HG02884 (cell line): ENCODE data around the gene GSE1.
"Not testable (repeated sequence)": the region's sequence is repeated elsewhere in the genome, so short reads cannot be mapped to it uniquely, and the experiment has no call there.

Source experiments
- ATAC-seq: cut with Tn5 transposase; IDR thresholded peaks from one replicate; pipeline ENCODE4 v1.9.1; 2021; ENCODE audit warnings: mild to moderate bottlenecking, moderate library complexity; ENCODE audit not compliant: unreplicated experiment

Gene GSE1

DNA sequence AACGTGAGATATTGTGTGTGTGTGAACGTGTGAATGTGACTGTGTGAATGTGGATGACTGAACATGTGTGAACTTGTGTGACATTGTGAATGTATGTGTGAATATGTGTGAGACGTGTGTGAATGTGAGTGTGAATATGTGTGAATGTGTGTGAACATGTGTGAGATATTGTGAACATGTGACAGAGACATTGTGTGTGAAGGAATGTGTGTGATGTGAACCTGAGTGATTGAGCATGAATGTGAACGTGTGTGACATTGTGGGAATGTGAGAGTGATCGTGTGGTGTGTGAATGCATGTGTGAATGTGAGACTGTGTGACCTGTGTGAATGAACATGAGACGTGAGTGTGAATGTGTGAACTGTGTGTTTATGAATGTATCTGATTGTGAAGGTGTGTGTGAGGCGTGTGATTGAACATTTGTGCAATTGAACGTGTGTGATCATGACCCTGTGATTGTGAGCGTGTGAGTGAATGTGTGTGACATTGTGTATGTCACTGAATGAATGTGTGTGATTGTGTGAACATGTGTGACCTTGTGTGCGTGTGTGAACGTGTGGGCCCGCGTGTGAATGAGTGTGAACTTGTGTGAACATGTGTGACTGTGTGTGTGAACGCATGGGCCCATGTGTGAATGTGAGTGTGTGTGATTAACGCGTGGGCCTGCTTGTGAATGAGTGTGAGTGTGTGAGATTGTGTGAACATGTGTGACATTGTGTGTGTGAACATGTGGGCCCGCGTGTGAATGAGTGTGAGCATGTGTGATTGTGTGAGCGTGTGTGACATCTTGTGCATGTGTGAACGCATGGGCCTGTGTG lies 23.2 kb upstream of the GSE1 start:
- no peak for ATAC-seq

DNA sequence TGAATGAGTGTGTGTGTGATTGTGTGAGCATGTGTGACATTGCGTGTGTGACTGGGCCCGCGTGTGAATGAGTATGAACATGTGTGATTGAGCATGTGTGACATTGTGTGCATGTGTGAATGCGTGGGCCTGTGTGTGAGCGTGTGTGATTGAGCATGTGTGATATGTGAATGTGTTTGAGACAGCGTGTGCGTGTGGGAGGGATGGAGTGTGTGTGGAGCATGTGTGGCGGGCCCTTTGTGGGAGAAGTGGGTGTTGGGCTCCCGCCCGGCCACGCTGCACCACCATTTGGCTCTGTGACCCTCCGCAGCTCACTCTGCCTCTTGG lies 22.7 kb upstream of the GSE1 start:
- ATAC-seq: no peak

DNA sequence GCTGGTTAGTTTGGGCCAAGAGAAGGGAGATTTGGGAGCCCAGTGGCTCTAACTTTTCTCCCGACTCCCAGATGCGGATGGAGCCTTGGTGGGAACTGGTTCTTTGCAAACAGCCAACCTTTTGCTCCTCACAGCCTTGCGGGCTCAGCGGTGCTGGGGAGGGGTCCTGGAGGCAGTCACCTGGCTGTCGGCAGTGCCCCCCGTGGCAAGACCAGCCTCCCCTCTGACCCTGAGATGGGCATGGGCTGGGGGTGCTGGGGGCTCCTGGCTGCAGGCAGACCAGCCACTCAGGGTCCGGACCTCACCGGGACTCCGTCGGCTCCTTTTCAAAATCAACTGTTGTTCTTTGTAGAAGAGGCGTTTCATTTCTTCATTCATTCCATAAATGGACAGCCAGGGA lies 21.7 kb upstream of the GSE1 start:
- ATAC-seq: no peak

DNA sequence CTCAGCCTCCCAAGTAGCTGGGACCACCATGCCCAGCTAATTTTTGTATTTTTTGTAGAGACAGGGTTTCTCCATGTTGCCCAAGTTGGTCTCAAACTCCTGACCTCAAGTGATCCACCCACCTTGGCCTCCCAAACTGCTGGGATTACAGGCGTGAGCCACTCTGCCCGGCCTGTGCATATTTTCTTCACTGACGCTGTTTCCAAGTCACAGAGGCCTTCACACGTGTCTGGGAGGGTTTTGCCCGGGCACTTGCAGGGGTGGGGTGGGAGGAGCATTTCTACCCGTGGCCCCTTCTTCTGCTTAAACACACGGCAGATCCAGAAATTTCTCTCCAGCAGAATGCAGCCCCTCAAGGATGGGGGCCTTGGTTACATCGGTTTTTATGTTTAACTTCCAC lies 20.8 kb upstream of the GSE1 start:
- not testable (repeated sequence) for ATAC-seq

DNA sequence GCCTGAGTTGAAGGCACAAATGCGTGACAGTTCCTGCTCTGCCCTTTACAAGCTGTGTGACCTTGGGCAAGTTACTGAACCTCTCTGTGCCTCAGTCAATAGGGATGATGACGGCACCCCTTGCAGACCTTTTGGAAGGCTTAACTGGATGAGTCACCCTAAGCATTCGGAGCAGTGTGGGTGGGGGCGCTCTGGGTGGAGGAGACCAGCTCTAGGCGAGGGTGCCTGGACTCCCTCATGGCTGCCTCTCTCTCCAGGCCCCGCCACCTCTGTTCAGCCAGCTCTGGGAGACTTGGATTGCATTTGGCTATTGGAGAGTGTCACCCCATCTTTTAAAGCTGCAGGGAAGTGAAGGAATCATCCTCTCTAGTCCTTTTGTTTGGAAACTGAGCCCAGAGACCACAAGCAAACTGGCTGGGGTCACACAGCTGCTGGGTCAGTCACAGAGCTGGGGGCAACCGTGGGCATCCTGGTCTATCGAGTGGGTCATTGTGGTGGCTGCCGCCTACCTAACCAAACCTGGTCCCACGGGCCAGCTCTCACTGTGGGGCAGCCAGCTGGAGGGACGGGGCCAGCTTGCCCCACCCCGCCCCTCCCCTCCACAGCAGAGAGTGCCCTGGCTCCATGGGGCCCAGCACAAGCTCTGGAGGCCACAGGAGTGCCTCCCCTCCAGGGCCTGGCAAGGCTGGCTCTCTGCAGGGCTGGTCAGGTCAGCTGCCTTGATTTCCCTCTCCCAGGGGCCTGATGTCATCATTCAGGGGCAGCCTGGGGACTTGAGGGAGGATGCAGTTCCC lies 20.2 kb upstream of the GSE1 start:
- ATAC-seq: no peak

DNA sequence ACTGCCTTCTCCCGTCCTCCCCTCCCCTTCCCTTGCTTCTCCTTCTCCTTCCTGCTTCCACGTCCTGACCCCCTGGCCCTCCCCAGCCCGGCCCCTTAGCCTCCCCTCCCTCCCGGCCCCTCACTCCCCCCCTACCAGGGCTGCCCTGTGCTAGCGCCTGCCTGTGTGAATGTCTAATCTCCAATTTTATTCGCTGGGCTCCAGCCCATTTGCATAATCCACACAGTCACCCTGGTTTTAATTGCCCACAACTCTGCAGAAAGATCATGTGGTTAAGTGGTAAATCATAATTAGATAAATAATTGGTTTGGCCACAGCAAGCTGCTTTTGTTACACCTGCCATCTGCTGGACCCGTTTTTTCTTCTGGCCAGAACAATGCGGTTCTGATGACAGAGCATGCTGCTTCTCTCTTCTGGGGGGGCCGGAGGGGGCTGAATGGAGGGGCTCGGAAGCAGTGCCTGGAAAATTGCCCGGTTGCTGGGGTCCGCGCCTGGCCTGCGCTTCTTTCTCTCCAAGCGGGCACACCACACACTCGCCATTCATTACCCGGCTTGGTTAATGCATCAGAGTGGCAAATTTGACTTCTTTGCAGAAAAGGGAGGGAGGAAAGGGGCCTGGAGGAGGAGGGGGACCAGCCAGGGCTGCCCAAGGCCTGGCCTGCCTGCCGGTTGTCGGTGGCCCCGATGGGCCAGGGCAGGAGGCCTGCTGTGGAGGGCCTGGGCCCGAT lies 19.5 kb upstream of the GSE1 start:
- no peak for ATAC-seq

DNA sequence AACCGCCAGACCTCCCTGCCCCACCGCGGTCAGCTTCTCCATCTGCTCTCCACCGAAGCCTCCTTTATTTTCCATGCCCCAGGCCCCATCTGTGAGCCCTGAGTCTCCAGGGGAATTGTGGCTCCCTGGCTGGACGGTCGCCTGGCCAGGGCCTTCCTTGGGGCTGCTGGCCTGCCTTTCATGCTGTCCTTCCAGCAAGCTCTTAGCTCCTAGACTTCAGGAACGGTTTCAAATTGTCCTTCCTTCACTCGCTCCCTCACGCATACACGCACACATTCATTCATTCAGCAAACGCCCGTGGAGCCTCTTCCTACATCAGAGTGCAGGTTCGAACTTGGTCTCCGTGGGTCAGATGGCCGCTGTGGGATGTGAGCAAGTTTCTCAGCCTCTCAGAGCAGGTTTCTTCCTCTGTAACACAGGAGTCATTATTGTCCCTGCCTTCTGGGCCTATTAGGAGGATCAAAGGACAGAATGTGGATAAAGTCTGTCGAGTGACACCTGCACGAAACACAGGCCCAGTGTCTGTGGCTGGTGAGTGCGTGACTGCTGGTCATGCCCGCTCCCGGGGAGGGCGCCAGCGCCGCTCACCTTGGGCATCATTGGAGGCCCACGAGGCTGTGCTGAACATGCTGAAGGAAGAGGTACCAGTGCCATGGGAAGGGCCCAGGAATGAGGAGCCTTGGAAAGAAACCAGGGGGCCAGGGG lies 18.7 kb upstream of the GSE1 start:
- ATAC-seq: no peak

DNA sequence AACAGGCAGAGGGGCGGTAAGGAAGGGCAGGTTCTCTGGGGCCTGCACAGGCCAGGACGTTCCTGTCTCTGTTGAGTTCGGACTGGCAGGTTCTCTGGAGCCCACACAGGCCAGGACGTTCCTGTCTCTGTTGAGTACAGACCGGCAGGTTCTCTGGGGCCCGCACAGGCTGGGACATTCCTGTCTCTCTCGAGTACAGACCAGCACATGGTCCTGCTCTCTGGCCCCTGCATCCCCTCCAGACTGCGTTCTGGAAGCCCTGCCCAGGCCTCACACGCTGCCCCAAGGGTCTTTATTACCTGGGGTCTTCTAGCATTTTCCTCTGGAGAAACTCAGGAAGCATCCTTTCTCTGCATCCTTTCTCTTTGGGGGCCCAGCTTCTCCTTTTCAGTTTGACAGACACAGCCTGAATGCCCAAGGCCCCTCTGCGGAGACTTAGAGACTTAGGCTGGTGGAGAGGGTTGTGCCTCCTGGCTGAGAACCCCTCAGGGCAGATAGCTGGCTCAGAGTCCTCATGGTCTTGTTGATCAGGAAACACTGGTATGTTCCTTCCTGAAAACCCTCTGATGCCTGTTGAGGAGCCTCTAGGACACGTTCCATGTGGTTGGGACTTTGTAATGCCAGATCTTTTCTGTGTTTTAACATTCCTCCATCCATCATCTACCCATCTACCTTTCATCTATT lies 18.0 kb upstream of the GSE1 start:
- no peak for ATAC-seq

DNA sequence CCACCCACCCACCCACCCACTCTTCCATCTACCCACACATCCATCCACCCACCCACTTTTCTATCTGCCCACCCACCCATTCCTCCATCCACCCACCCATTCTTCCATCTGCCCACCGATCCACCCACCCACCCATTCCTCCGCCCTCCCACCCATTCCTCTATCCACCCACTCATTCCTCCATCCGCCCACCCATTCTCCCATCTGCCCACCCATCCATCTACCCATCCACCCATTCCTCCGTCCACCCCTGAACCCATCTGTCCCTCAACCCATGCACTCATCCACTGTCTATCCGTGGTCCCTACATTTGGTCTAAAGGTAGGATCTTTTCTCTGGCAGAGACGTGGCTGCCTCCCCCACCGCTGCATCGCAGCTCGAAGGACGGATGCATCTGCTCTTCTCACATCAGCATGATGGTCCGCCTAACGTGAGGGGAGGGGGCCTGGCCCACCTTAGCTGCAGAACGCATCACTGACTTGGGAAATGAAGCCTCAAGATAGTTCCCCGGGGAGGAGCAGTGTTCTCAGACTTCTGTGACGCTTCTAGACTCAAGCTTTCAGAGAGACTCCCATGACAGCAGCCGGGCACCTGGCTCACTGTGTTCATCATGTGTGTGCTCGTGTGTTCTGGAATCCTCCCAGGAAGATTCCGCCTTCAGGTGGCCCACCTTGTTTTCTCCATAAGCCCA lies 17.2 kb upstream of the GSE1 start:
- ATAC-seq: no peak

DNA sequence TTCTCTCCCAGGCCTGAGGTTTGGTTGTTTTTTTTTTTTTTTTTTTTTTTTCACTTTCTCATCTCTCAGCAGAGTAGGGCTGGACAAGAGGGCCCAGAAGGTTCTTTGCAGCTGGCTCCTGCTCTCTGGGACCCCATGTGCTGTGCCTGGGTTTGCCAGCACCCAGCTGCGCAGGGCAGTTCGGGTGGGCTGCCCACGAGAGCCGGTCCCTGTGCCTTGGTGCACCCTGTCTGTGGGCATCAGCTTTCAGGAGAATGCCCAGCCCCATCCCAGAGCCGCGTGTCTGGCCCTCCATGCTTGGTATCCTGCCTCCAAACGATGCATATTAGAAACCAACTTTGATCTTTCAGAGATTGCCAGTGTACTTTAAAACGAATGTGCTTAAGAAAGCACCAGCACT lies 15.0 kb upstream of the GSE1 start:
- no peak for ATAC-seq

DNA sequence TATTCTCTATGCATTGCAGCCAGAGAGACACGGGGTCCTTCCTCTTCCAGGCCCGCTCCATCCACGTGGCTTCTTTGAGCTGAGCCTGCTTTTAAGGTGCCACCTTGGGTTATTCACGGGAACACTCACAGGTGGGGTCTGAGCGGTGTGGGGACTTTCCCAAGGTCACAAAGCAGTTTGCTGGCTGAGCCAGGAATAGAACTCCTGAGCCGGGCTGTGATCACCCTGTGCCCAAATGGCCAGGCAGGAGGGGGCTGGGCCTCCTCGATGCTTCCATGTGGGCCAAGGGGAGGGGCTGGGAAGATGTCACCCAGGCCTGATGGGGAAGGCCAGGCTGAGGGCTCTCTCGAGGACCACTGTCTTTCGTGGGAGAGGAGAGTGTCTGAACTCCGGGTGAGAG lies 13.0 kb upstream of the GSE1 start:
- ATAC-seq: no peak

DNA sequence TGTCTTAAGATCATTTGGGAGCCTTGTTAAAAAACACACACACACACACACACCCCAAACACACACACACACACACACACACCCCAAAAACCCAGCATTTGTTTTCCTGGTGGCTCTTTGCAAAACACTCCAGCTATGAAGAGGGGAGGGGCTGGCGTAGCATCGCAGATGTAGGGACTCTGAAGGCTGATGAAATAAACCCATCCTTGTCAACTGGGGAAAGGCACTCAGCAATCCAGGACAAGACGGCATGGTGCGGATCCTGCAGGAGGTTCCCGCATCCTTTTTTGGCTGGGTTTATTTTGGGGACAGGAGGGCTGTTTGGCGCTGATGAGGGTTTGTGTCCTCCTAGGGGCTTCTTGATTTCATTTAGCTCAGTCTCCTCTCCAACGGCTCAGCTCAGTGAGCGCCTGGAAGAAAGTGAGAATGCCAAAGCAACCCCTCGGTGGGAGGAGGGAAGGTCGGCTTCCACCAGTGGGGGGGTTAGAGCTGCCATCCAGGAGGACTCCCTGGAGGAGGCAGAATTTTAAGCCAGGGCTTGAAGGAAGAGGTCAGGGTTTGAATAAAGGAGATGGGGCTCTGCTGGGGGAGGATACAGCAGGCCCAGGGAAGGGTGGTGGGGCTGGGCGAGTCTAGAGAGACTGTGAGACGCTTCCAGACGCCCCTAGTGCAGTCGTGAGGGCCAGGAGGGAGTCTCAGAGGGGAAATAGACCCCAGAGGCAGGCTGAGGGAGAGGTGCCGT lies 12.4 kb upstream of the GSE1 start:
- ATAC-seq: no peak

DNA sequence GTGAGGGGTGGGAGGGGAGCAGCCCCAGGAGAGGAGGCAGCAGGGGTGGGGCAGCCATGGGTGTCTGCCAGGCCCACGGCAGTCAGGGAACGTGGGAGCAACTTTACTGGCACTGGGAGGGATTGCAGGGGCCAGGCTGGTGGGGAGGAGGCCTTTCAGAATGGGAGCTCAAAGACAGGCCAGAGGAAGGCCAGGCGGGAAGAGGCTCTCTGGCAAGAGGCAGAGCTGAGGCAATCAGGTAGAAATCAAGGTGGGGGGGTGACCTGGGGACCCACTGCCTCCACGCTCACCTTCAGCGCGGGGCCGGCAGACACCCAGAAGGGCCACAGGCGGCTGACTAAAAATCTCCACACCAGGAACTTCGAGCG lies 11.9 kb upstream of the GSE1 start:
- no peak for ATAC-seq

DNA sequence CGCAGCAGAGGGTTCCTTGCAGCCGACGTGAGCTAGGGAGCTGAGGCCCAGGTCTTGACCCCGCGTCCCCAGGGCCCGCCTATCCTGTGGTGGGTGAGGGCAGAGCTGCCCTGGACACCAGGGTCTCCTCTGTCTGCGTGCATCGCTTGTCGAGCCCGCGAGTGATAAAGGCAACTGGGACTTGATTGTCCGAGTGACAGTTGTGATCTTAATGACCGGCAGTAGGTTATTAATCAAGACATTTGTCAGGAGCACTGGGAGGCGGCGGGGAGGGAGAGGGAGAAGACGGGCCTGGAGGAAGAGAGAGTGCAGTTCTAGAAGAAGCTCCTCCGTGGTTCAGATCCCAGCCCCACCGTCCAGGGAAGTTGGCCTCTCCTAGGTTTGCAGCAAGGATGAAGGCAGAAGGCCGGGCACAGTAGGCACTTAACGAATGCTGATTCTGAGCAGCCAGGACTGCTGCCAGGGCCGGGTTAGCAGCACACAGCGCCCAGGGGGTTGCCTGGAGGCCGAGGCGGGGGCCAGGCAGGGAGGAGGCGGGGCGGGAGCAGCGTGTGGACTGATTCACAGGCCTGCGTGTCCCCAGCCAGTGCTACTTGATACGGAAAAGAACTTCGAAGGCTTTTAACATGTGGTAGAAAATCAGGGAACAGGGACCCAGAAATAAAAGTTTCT lies 11.3 kb upstream of the GSE1 start:
- no peak for ATAC-seq

DNA sequence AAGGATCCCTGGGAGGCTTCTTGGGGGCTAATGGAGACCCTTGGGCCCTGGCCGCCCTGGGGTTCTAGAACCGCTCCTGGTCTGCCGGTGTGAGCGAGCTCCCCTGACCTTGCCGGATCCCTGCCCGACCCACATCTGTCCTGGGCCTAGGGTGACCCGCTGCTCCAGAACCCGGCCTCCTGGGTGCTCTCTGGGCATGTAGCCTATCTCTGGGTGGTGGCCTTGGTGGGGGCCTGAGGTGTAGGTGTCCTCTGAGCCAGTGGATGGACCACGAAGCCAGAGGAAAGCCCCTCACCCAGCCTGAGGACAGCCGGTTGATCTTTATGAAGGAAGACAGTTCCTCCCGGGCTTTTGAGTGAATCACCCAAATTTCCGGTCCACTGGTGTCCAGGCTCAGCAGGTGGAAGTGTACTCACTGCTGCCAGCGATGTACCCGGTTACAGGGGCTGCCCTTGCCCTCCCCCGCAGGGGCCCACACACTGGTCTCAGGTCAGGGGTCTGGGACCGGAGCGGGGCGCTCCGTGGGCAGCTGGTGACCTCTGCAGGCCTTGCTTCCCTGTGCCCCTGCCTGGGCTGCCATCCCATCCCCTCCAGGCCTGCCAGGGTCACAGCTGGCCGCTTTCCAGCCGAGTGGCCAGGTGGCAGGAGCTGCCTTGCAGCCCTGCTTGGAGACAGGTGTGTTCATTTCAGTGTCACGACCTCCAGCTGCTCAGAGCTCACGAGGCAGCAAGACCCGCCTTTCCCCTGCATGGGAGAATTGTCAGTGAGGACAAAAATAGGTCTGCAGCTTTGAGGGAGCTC lies 10.5 kb upstream of the GSE1 start:
- ATAC-seq: no peak

DNA sequence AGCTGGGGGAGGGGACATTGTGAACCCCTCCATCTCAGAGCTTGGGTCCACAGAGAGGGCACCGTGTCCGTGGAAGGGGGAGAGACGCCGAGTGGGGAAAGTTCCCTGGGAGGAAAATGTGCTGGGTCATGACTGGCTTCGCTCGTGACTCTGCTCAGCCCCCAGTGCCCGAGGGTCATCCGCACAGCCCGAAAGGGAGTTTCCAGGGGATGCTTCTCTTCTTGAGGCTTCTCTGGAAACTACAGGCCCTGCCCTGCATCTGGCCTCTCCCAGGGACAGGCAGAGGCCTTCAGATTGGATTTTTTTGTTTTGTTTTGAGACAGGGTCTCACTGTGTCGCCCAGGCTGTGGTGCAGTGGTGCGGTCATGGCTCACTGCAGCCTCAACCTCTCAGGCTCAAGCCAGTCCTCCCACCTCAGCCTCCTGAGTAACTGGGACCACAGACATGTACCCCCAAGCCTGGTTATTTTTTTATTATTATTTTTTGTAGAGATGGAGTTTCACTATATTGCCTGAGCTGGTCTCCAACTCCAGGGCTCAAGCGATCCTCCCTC lies 9.8 kb upstream of the GSE1 start:
- no peak for ATAC-seq

DNA sequence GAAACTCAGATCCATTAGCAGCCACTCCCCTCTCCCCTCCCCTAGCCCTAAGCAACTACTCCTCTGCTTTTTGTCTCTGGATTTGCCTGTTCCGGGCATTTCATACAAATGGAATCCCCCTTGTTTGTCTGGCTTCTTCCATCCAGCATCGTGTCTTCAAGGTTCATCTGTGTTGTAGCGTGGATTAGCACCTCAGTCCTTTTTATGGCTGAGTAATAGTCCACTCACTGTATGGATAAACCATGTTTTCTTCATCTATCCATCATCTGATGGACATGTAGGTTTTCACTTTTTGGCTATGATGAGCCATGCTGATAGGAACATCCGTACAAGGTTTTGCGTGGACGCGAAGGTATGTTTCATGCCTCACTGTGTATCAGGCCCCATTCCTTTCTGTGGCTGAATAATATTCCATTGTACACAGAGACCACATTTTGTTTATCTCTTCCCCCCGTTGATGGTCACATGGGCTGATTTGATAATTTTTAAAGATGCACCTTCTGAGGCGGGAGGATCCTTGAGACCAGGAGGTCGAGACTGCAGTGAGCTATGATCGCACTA lies 8.9 kb upstream of the GSE1 start:
- no peak for ATAC-seq
